Bladder microvascular endothelial cell (primary cell): Measurements from ENCODE around the gene LRP6. TPM values are rescaled to one million over a fixed set of nuclear protein-coding genes. Genes with fewer than 3 reads are reported as not detected.

Experiments used
- total RNA-seq: library from RNA; depleted of rRNA; stranded (reverse); fragments of >200 nt; gene quantifications from 2 replicates; pipeline ENCODE4 v1.2.3, GENCODE V29; 2014

The LRP6 gene
- 20.7 and 57.2 TPM in 2 replicates for total RNA-seq

DNA sequence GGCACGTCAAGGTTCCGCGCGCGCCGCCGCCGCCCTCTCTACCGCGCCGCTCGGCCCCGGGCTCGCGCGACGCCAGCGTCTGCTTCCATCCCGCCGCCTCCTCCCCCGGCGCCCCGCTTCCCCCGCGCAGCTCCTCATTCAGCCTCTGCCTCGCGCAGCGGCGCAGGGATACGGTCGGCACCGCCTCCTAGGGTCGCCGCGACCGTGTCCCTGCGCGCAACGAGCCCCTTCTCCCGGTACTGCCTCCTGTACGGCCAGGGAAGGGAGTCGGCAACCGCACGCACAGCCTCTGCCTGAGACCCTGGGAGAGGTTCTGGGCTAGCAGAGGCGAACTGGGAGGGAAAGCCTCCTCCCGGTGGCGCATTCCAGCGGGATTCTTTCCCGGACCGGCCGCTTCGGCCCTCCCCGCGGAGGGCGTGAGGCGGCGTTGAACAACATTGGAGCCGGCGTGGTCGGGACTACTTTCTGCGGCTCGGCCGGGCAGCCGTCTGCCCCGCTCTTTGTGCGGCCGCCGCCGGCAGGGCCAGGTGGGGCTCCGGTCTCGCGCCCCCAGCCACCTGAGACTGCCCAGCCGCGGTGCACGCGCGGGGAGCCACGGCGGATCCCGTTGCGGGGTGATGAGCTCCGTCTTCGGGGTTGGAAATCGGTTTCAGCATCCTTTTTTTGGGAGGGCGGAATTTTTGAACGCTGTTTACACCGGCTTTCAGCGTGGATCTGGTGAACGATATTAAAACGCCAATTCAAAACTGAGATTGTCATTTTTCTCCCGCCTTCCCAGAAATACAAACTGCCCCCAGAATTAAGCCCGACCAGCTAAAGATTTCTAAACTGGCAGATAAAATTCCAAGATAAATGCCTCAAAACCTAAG is at the start of gene LRP6:
Gene LRP6 (minus strand): TSS at position 172 of the 869 bp plus-strand sequence. CDS start 309 bp downstream, outside the sequence.

DNA sequence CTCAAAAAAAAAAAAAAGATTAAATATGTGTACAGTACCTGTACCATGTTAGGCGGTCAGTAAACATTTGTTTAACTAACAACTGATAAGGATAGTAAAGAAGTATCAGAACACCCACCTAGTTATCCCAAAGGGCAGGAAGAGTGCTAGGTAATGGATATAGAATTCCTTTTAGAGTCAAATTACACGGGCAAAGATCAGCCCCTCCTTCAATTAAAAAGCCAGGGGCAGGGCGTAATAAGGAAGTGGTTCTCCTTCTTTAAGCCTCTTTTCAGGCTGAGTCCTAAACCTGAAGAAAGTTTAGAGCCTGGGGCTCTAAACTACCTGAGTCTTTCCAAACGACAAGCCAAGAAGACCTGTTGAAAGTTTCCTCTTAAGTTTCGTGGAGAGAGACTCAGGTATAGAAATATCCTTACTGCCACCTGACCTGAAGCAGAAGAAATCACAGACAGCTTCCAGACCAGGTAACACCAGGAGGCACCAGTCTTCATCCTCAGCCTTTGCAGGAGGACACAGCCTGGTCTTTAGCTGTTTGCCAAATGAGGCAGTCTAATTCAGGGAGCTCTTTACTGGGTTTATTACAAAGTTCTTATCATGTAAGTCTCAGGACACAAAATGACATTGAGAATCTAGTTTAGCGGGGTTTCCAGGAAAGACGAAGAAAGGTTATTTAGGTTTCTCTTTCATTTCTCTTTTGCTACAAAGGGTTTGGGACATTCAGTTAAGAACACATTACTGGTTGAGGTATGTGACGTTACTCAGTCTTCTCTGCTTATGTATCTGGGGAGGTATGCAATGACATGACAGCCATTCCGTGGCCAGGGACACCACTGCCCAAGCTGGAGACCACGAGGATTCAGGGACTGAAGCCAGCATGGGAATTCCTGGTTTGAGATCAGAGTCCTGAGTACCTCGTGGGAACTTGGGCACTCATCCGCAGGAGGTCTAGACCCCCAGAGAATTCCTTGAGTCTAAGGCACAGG is 195.9 kb downstream of the LRP6 start, which contains the start of gene BCL2L14:
Gene BCL2L14 (plus strand): TSS at position 266 of the 983 bp plus-strand sequence. CDS start 8,367 bp downstream, outside the sequence.

Other genes with a start within 250 kb of the LRP6 start
- not detected in 2 replicates for gene BCL2L14, start 196.1 kb downstream of the LRP6 start, total RNA-seq
- 4.7 and 6.5 TPM in 2 replicates for gene MANSC1, start 83.2 kb upstream of the LRP6 start, total RNA-seq
- gene BORCS5, start 90.0 kb upstream of the LRP6 start, total RNA-seq = 5.5 and 6.9 TPM in 2 replicates